T-helper 2 cell treated with Interferon-gamma antibody and Interleukin-4, amounts not matched to agents 100 ng/mL and 5 ng/mL, for 36 hours (primary cell): Measurements from ENCODE around the gene CPS1. TPM values are rescaled to one million over a fixed set of nuclear protein-coding genes. Genes with fewer than 3 reads are reported as not detected.

ENCODE experiments used
- intact Hi-C: fragments of 100-400 bp; cut with micrococcal nuclease; formaldehyde crosslinking; loops from one replicate; pipeline ENCODE4 v1.15.1; 2023
- total RNA-seq: library from RNA; stranded (reverse); gene quantifications from 2 replicates; pipeline ENCODE4 v1.2.3, GENCODE V29; 2022

Gene CPS1
- total RNA-seq, 1 donor from 2014 or later: 1.2 TPM

DNA sequence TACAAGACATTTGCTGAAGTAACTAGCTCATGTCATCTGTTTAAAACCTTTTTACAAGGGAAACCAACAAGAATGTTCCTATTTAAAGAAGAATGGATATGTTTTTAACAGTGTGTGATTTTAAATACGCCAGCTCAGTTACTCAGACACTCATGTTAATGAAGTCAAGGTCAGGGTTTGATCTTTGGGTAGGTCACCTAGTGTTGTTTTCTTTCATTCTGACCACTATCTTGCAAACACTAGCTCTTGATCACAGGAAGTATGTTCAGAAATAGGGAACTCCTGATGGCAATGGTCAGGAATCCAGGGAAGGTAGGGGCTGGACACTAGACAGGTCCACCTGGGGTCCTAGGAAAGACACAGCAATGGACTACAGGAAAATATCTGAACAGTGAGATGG, 116.7 kb downstream of the CPS1 start:
- intact Hi-C loops: no loop called here

DNA sequence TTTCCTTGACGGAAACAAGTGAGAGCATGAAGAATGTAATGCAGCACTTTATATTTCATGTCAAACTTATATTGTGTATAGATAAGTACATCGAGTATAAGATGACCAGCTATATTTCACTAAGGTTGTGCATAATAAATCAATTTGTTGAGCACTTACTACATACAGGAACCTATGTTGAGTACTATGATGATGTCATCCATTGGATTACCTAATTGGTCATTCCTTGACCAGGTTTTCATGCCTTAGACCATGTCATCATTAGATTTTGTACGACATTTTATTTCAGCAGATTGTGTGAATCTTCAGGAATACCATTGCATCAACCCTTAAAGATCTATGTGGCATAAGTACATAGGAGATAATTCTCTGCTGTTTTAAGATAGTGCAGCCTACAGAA, 119.7 kb downstream of the CPS1 start:
- intact Hi-C loops: no loop called here

- intact Hi-C loops: no loop called here
These were observed 125.1 kb downstream of the CPS1 start for GRCh38 chr2:210681491-210681890.

- intact Hi-C loops: no loop called here
These were observed 130.0 kb downstream of the CPS1 start for GRCh38 chr2:210686401-210686800.

DNA sequence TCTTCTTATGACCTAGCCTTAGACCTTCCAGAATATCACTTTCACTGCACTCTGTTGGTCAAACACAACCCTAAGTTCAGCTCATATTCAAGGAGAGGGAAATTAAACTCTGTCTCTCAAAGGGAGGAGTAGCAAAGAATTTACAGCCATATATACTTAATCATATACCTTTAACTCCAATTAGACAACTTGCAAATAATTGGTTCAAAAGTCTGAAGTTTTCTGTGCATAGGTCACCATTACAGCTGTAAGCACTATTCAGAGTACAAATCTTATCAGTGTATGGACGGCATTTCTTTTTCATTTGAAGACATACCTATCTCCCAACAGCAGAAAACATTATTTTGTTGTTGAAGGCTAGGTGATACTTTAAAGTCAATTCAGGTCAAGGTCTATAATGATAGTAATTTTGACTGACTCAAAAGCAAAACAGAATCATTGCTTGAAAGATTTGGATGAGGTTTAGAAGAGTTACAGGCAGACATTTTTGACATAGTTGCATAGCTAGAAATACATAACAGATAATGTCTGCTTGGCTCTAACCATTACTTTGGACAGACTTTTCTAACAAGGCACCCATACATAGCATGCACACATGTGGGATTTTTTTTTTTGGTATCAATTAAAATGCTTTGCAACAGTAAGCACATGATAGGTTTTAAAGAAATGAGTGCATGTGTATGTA, 131.5 kb downstream of the CPS1 start:
- intact Hi-C loops: no loop called here

DNA sequence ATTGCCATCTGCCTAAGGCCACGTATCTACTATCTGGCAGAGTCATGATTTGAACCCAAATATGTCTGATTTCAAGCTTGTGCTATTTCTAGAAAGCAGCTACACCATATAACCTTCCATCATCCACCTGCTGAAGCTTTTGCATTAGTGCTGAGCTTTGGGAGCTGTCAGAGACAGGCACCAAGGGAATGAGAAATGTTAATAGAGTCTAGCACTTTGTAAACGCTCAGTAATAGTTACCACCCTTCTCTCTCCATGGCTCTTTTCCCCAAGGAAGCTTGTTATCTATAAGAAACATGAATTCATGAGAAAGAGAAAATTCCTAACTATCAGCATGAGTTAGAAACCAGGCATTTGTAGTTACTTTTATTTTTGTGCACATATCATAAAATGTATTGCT, 151.5 kb downstream of the CPS1 start:
- intact Hi-C loops: no loop called here

DNA sequence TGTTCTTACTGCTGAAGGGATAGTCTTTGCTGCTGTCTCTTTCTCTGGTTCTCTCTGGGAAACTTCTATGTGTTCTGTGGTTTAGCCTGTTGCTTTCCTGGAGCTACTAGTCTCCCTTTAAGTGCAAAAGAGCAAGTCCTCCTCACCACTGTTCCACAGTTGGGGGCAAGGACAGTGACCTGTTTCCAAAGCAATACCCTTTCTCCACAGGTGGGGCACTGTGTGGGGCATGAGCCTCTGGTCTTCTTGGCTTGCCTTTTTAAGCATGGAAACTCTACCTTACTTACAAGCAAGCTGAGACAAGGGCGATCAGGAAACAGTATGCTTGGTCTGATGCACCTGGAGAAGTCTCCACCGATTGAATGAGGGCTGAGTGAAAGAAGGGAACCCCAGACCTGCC, 156.7 kb downstream of the CPS1 start:
- intact Hi-C loops: no loop called here

GRCh38 chr2:210715560-210716082, 159.2 kb downstream of the CPS1 start:
- intact Hi-C loops: no loop called here

GRCh38 chr2:210718503-210718902, 162.1 kb downstream of the CPS1 start:
- intact Hi-C loops: no loop called here

- intact Hi-C loops: no loop called here
These were observed 165.7 kb downstream of the CPS1 start for GRCh38 chr2:210722092-210722491.

- intact Hi-C loops: no loop called here
These were observed 171.2 kb downstream of the CPS1 start for GRCh38 chr2:210727549-210727948.

Other genes with a start within 250 kb of the CPS1 start
- not detected in 2 replicates for gene MYL1, start 241.4 kb upstream of the CPS1 start, total RNA-seq
- 33.3 and 35.8 TPM in 2 replicates for gene LANCL1, start 79.8 kb upstream of the CPS1 start, total RNA-seq